ENCODE data around the gene SAXO1. TPM values are rescaled to one million over a fixed set of nuclear protein-coding genes. Genes with fewer than 3 reads are reported as not detected.
A peak's percentile ranks its signal among the peaks of the same experiment; 100 is the strongest.

Gene SAXO1
- total and polyA plus RNA-seq, 12 donors, result under 0.01 to 0.94 (median 0.23) TPM; not detected in 4

- H3K36me3 ChIP-seq (replicated peaks in 1 of 2), result no peaks in the 10 kb centered on the region
- WGBS, 4 donors, result 19 to 37% (median 30%) methylated on average over 4 of the region's 4 CpGs
Observed at GRCh38 chr9:18890372-18890771, 142.6 kb downstream of the SAXO1 start.

GRCh38 chr9:18889550-18889949 is 143.5 kb downstream of the SAXO1 start:
- Histone ChIP-seq H3K27ac (peak overlapping the region in 2 of 5 donors; percentile 38 to 45), H3K36me3 (replicated peaks in 1 of 2) (no peaks in the 10 kb centered on the region), H3K27me3 (no peaks in the 10 kb centered on the region), H3K4me1 (replicated peaks in 1 of 2) (peaks cover 0 to 14% of the 10 kb centered on the region in 2 donors), H3K4me3 (no peak overlapping the region), H3K9me3 (replicated peaks in 1 of 3) (no peaks in the 10 kb centered on the region)
- DNase-seq, result no peak
- TF ChIP-seq CTCF (IDR thresholded peaks at IDR 0.05) (no peak), POLR2A (IDR thresholded peaks at IDR 0.05) (no peak)
- WGBS, 4 donors, result 80 to 96% (median 92%) methylated on average over 1 to 12 of the region's 12 CpGs
- intact Hi-C loops (cut with DNase I), result no loop called here

More at GRCh38 chr9:18890372-18890771, 142.6 kb downstream of the SAXO1 start:
- Histone ChIP-seq H3K27me3 (no peaks in the 10 kb centered on the region), H3K4me1 (replicated peaks in 1 of 2) (peaks cover 0 to 14% of the 10 kb centered on the region in 2 donors), H3K9me3 (replicated peaks in 1 of 3) (no peaks in the 10 kb centered on the region), H3K27ac (peak overlapping the region in 3 of 5 donors; percentile 17 to 45 (median 38)), H3K4me3 (no peak overlapping the region)
- intact Hi-C loops (cut with DNase I), result no loop called here
- TF ChIP-seq CTCF (IDR thresholded peaks at IDR 0.05) (no peak), POLR2A (IDR thresholded peaks at IDR 0.05) (no peak)
- DNase-seq, result peak in 3 of 7 donors; percentile 27 to 42 (median 34)

- intact Hi-C loops (cut with DNase I), result no loop called here
- Histone ChIP-seq H3K27ac (no peak overlapping the region), H3K4me3 (no peak overlapping the region), H3K4me1 (replicated peaks in 1 of 2) (peaks cover 0 to 14% of the 10 kb centered on the region in 2 donors), H3K27me3 (no peaks in the 10 kb centered on the region), H3K36me3 (replicated peaks in 1 of 2) (no peaks in the 10 kb centered on the region), H3K9me3 (replicated peaks in 1 of 3) (peaks cover 0 to 3% (median 0%) of the 10 kb centered on the region in 3 donors)
- peak in 1 of 7 donors; percentile 23 for DNase-seq
- WGBS, 4 donors, result 75 to 87% (median 79%) methylated on average over 1 of the region's 1 CpG
- TF ChIP-seq POLR2A (IDR thresholded peaks at IDR 0.05) (no peak), CTCF (IDR thresholded peaks at IDR 0.05) (no peak)
Observed at GRCh38 chr9:18888290-18888689, 144.7 kb downstream of the SAXO1 start.

GRCh38 chr9:18887546-18887945 is 145.5 kb downstream of the SAXO1 start:
- no peak for TF ChIP-seq CTCF (IDR thresholded peaks at IDR 0.05)
- TF ChIP-seq POLR2A (IDR thresholded peaks at IDR 0.05), result no peak
- Histone ChIP-seq H3K27me3 (no peaks in the 10 kb centered on the region), H3K9me3 (replicated peaks in 1 of 3) (peaks cover 0 to 7% (median 0%) of the 10 kb centered on the region in 3 donors), H3K4me3 (no peak overlapping the region), H3K4me1 (replicated peaks in 1 of 2) (peaks cover 0 to 14% of the 10 kb centered on the region in 2 donors), H3K27ac (no peak overlapping the region), H3K36me3 (replicated peaks in 1 of 2) (no peaks in the 10 kb centered on the region)
- DNase-seq, result peak in 2 of 7 donors; percentile 5 to 25
- intact Hi-C loops (cut with DNase I), result no loop called here
- WGBS, 4 donors, result 49 to 100% (median 65%) methylated on average over 1 of the region's 1 CpG

Data from adrenal gland (tissue), 12 donors.